Measurements from ENCODE around the gene YY2.

DNA sequence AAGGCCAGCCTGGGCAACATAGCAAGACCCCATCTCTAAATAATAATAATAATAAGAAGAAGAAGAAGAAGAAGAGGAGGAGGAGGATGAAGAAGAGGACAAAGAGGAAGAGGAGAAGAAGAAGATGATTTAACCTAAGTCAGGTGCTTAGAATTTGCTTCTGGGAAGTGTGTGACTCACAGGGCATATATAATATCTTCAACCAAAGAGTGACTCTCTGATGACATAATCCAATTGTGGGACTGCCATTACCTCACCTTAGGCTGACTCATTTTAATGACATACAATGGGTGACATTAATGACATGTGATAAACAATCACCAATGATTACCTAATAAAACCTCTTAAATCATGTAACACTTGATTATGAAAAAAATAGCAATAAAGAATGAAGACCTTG lies 49.1 kb upstream of the YY2 start:
- TF ChIP-seq, protein P1, sequence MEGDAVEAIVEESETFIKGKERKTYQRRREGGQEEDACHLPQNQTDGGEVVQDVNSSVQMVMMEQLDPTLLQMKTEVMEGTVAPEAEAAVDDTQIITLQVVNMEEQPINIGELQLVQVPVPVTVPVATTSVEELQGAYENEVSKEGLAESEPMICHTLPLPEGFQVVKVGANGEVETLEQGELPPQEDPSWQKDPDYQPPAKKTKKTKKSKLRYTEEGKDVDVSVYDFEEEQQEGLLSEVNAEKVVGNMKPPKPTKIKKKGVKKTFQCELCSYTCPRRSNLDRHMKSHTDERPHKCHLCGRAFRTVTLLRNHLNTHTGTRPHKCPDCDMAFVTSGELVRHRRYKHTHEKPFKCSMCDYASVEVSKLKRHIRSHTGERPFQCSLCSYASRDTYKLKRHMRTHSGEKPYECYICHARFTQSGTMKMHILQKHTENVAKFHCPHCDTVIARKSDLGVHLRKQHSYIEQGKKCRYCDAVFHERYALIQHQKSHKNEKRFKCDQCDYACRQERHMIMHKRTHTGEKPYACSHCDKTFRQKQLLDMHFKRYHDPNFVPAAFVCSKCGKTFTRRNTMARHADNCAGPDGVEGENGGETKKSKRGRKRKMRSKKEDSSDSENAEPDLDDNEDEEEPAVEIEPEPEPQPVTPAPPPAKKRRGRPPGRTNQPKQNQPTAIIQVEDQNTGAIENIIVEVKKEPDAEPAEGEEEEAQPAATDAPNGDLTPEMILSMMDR (conservative IDR thresholded peaks at IDR 0.05; ENCODE audit: low read depth, low read length), result no peak
- no peak for TF ChIP-seq EZH2 (IDR thresholded peaks at IDR 0.05; ENCODE audit: borderline replicate concordance, low read depth, low read length, poor library complexity, severe bottlenecking)
